IMR-90 (cell line): ENCODE data around the gene TPTE.
"Not testable (repeated sequence)": the region's sequence is repeated elsewhere in the genome, so short reads cannot be mapped to it uniquely, and the experiment has no call there.

Experiments
- FOS ChIP-seq: fragments of 150-350 bp; IDR thresholded peaks from 2 replicates; pipeline ENCODE4 v1.6.1; 2016; ENCODE audit warnings: low read depth, low read length
- MXI1 ChIP-seq: IDR thresholded peaks from 2 replicates; pipeline ENCODE4 v1.6.1; 2012; ENCODE audit warnings: low read depth, mild to moderate bottlenecking, low read length, moderate library complexity, borderline replicate concordance
- NFE2L2 ChIP-seq: fragments of 150-350 bp; IDR thresholded peaks from 2 replicates; pipeline ENCODE4 v1.6.1; 2016; ENCODE audit warnings: low read depth, mild to moderate bottlenecking, low read length
- POLR2A ChIP-seq: IDR thresholded peaks from 2 replicates; pipeline ENCODE4 v1.6.1; 2012; ENCODE audit warnings: mild to moderate bottlenecking, low read depth, low read length
- TF ChIP-seq, protein P1 (sequence below): conservative IDR thresholded peaks from 2 replicates; pipeline ENCODE4 v1.5.1; 2012; ENCODE audit warnings: mild to moderate bottlenecking, low read depth, low read length, improper control_type of control experiment
- TF ChIP-seq, protein P2 (sequence below): fragments of 150-350 bp; IDR thresholded peaks from 2 replicates; pipeline ENCODE4 v1.6.1; 2017; ENCODE audit warnings: mild to moderate bottlenecking, antibody characterized with exemption, low read length, low read depth
- TF ChIP-seq, protein P3 (sequence below): fragments of 150-350 bp; IDR thresholded peaks from 2 replicates; pipeline ENCODE4 v1.6.1; 2016; ENCODE audit warnings: low read depth, mild to moderate bottlenecking, low read length, moderate library complexity, borderline replicate concordance

- TF ChIP-seq, protein P1, sequence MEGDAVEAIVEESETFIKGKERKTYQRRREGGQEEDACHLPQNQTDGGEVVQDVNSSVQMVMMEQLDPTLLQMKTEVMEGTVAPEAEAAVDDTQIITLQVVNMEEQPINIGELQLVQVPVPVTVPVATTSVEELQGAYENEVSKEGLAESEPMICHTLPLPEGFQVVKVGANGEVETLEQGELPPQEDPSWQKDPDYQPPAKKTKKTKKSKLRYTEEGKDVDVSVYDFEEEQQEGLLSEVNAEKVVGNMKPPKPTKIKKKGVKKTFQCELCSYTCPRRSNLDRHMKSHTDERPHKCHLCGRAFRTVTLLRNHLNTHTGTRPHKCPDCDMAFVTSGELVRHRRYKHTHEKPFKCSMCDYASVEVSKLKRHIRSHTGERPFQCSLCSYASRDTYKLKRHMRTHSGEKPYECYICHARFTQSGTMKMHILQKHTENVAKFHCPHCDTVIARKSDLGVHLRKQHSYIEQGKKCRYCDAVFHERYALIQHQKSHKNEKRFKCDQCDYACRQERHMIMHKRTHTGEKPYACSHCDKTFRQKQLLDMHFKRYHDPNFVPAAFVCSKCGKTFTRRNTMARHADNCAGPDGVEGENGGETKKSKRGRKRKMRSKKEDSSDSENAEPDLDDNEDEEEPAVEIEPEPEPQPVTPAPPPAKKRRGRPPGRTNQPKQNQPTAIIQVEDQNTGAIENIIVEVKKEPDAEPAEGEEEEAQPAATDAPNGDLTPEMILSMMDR, result not testable (repeated sequence)
- TF ChIP-seq, protein P2, sequence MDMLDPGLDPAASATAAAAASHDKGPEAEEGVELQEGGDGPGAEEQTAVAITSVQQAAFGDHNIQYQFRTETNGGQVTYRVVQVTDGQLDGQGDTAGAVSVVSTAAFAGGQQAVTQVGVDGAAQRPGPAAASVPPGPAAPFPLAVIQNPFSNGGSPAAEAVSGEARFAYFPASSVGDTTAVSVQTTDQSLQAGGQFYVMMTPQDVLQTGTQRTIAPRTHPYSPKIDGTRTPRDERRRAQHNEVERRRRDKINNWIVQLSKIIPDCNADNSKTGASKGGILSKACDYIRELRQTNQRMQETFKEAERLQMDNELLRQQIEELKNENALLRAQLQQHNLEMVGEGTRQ, result not testable (repeated sequence)
- not testable (repeated sequence) for TF ChIP-seq NFE2L2, POLR2A, FOS, MXI1
- TF ChIP-seq, protein P3, sequence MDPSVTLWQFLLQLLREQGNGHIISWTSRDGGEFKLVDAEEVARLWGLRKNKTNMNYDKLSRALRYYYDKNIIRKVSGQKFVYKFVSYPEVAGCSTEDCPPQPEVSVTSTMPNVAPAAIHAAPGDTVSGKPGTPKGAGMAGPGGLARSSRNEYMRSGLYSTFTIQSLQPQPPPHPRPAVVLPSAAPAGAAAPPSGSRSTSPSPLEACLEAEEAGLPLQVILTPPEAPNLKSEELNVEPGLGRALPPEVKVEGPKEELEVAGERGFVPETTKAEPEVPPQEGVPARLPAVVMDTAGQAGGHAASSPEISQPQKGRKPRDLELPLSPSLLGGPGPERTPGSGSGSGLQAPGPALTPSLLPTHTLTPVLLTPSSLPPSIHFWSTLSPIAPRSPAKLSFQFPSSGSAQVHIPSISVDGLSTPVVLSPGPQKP, result not testable (repeated sequence)
Observed at GRCh38 chr21:10544376-10544775, 23.0 kb downstream of the TPTE start.
